BLaER1 (cell line): Measurements from ENCODE around the gene SACS.

Experiments used
- H3K27ac ChIP-seq: shearing (Covaris generic); formaldehyde crosslinking; 2 replicates; pipeline ENCODE4 v1.8.1; 2022
- H3K27me3 ChIP-seq: shearing (Covaris generic); formaldehyde crosslinking; 2 replicates; pipeline ENCODE4 v1.8.1; 2022
- H3K36me3 ChIP-seq: shearing (Covaris generic); formaldehyde crosslinking; 2 replicates; pipeline ENCODE4 v1.8.1; 2022
- H3K4me1 ChIP-seq: shearing (Covaris generic); formaldehyde crosslinking; 2 replicates; pipeline ENCODE4 v1.8.1; 2022
- H3K4me2 ChIP-seq: shearing (Covaris generic); formaldehyde crosslinking; 2 replicates; pipeline ENCODE4 v1.8.1; 2022
- H3K4me3 ChIP-seq: shearing (Covaris generic); formaldehyde crosslinking; 2 replicates; pipeline ENCODE4 v1.8.1; 2022
- H3K9ac ChIP-seq: shearing (Covaris generic); formaldehyde crosslinking; 2 replicates; pipeline ENCODE4 v1.8.1; 2022
- H3K9me3 ChIP-seq: shearing (Covaris generic); formaldehyde crosslinking; 2 replicates; pipeline ENCODE4 v1.8.1; 2022
- H4K20me1 ChIP-seq: shearing (Covaris generic); formaldehyde crosslinking; 2 replicates; pipeline ENCODE4 v1.8.1; 2022
- Cebpa-rat ChIP-seq: shearing (Covaris generic); IDR thresholded peaks from 2 replicates; pipeline ENCODE4 v1.8.1; 2022

SACS gene

DNA sequence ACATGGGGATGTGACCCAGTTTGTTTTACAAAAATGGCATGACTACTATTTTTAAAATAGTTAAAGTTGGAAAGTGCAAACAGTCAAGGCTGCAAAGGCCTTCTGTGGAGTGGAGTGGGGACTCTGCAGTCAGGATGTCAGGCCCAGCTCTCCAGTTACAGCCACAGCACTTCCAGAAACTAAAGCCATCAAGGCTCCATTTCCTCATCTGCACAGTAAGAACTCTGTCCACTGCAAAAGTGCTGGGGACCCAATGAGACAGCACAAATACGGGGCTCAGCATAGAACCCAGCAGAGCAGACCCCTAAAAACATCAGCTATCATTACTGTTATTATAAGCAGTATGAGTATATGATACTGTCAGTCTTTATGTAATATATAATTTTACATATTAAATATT is 73.6 kb downstream of the SACS start:
- no peaks in the 10 kb centered on the region for H3K4me1 ChIP-seq
- no peak overlapping the region for H3K4me3 ChIP-seq
- no peak overlapping the region for H3K9ac ChIP-seq
- no peaks in the 10 kb centered on the region for H3K9me3 ChIP-seq
- no peak overlapping the region for H3K4me2 ChIP-seq
- H3K36me3 ChIP-seq: peaks cover 94% of the 10 kb centered on the region
- H3K27me3 ChIP-seq: no peaks in the 10 kb centered on the region
- peaks cover 9% of the 10 kb centered on the region; the same call in 1 of the 2 replicates for H4K20me1 ChIP-seq
- TF ChIP-seq Cebpa-rat: no peak
- H3K27ac ChIP-seq: no peak overlapping the region

GRCh38 chr13:23357349-23357748 is 76.2 kb downstream of the SACS start:
- Histone ChIP-seq H3K27ac (no peak overlapping the region), H3K27me3 (no peaks in the 10 kb centered on the region), H3K36me3 (peaks cover 91% of the 10 kb centered on the region), H3K4me1 (no peaks in the 10 kb centered on the region), H3K4me2 (no peak overlapping the region), H4K20me1 (peaks cover 9% of the 10 kb centered on the region; the same call in 1 of the 2 replicates), H3K9ac (no peak overlapping the region), H3K4me3 (no peak overlapping the region), H3K9me3 (no peaks in the 10 kb centered on the region)
- TF ChIP-seq Cebpa-rat: no peak

DNA sequence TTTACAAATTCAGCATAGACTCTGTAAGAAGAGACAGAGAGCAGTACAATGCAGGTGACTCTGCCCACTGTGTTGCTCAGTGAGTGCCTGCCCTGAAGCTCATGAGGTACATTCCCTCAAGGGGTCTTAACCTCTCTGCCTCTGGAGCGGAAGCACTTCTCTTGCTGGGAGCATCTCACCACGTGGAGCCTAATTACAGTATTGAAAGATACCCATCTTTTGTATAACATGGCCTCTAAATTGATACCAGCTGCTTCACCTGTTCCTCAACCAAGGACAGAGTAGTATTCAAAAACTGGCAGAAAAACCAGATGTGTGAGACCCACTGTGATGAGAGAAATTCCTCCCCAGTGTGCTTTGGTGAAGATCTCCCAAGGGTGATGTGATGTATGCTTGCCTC is 77.1 kb downstream of the SACS start:
- Histone ChIP-seq H3K9me3 (0 out of 2 replicates have a peak, but pooled peaks cover under 1% of the 10 kb centered on the region), H3K36me3 (peaks cover 91% of the 10 kb centered on the region), H3K4me3 (no peak overlapping the region), H3K4me2 (no peak overlapping the region), H3K27ac (no peak overlapping the region), H4K20me1 (peaks cover under 1% of the 10 kb centered on the region; the same call in 1 of the 2 replicates), H3K9ac (no peak overlapping the region), H3K4me1 (no peaks in the 10 kb centered on the region), H3K27me3 (no peaks in the 10 kb centered on the region)
- TF ChIP-seq Cebpa-rat: no peak

DNA sequence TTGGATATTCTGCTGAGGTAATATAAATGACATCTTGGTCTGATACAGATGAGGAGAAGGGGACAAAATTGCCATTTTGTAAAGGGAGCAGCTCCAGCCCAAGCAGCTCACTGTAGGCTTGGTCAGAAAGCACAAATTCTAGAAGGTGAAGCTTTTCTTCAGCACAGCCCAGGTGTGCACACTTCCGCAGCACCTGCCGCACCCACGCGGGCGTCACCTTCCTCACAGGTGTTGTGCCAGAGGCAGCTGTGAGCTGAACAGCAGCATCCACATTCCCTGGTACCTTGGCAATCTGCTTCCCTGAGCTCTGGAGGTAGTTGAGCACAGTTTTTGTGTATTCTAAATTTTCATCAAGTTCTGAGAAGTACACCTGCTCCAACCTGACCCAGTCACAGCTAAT is 79.0 kb downstream of the SACS start:
- H3K36me3 ChIP-seq: peaks cover 89% of the 10 kb centered on the region
- H3K9ac ChIP-seq: no peak overlapping the region
- no peak overlapping the region for H3K4me3 ChIP-seq
- no peaks in the 10 kb centered on the region for H3K4me1 ChIP-seq
- no peak overlapping the region for H3K27ac ChIP-seq
- TF ChIP-seq Cebpa-rat: no peak
- peaks cover 6% of the 10 kb centered on the region; the same call in 1 of the 2 replicates for H3K9me3 ChIP-seq
- H4K20me1 ChIP-seq: no peaks in the 10 kb centered on the region
- H3K27me3 ChIP-seq: no peaks in the 10 kb centered on the region
- H3K4me2 ChIP-seq: no peak overlapping the region

GRCh38 chr13:23352161-23352560 is 81.3 kb downstream of the SACS start:
- Histone ChIP-seq H3K27ac (no peak overlapping the region), H4K20me1 (no peaks in the 10 kb centered on the region), H3K9ac (no peak overlapping the region), H3K4me1 (no peaks in the 10 kb centered on the region), H3K27me3 (no peaks in the 10 kb centered on the region), H3K9me3 (peaks cover 10% of the 10 kb centered on the region; the same call in 1 of the 2 replicates), H3K4me2 (no peak overlapping the region), H3K36me3 (peaks cover 95% of the 10 kb centered on the region), H3K4me3 (no peak overlapping the region)
- no peak for TF ChIP-seq Cebpa-rat

- peaks cover 13% of the 10 kb centered on the region; the same call in 1 of the 2 replicates for H3K9me3 ChIP-seq
- H3K9ac ChIP-seq: no peak overlapping the region
- no peaks in the 10 kb centered on the region for H3K4me1 ChIP-seq
- peaks cover 91% of the 10 kb centered on the region for H3K36me3 ChIP-seq
- no peak overlapping the region for H3K4me3 ChIP-seq
- no peak overlapping the region for H3K27ac ChIP-seq
- no peaks in the 10 kb centered on the region for H4K20me1 ChIP-seq
- no peaks in the 10 kb centered on the region for H3K27me3 ChIP-seq
- H3K4me2 ChIP-seq: no peak overlapping the region
- no peak for TF ChIP-seq Cebpa-rat
Measured at GRCh38 chr13:23350009-23350408, 83.5 kb downstream of the SACS start.

DNA sequence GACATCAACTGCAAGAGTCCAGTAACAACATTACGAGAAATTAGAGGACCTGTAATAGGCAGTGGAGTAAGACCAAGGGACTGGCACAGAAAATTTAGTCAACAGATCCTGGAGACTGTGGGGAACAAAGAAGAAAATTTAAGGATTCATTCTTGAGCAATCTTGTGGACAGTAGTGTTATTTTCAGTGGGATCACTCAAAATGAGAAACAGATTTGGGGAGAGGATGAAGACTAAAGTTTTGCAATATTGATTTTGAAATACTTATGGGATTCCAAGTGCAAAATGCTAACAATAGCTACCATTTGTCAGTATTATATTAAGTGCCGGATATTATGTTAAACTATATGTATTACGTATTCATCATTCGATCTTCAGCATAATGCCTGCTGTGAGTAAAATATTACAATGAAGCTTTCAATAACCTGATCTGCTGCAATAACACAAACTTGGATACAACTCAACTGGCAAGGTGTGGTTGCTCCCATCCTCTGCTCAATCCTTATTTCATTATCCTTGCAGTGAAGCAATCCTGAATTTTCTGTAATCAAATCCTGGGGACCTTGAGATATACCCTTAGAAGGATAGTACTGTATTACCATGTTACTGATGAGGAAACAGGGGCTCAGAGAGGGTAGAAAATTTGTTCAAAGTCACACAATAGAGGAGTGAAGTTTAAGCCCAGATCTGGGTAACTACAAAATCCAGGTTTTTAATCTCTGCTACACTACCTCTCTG is 84.2 kb downstream of the SACS start:
- Histone ChIP-seq H3K27ac (no peak overlapping the region), H4K20me1 (no peaks in the 10 kb centered on the region), H3K27me3 (no peaks in the 10 kb centered on the region), H3K4me3 (no peak overlapping the region), H3K36me3 (peaks cover 91% of the 10 kb centered on the region), H3K4me1 (no peaks in the 10 kb centered on the region), H3K4me2 (no peak overlapping the region), H3K9ac (no peak overlapping the region), H3K9me3 (peaks cover 13% of the 10 kb centered on the region; the same call in 1 of the 2 replicates)
- no peak for TF ChIP-seq Cebpa-rat

- Histone ChIP-seq H3K27me3 (no peaks in the 10 kb centered on the region), H4K20me1 (no peaks in the 10 kb centered on the region), H3K4me3 (no peak overlapping the region), H3K4me2 (no peak overlapping the region), H3K27ac (no peak overlapping the region), H3K9me3 (peaks cover 13% of the 10 kb centered on the region; the same call in 1 of the 2 replicates), H3K9ac (no peak overlapping the region), H3K36me3 (peaks cover 87% of the 10 kb centered on the region), H3K4me1 (no peaks in the 10 kb centered on the region)
- no peak for TF ChIP-seq Cebpa-rat
Measured at GRCh38 chr13:23348262-23349127, 85.0 kb downstream of the SACS start.

DNA sequence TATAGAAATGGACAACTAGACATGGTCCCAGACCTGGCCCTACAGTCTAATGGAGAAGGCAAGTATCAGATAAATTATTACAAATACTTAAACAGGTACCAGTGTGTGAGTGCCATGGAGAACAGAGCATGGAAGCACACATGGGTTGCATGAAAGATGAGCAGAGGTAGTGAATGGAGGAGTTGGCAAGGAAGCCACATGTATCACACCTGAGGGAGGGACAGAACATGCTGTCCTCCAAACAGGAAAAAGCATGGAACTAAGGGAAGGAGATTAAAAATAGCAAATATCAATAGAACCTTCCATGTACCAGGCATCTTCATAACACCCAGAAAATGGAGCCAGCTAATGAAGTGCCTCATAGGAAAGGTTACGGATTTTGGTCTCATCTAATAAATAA is 85.9 kb downstream of the SACS start:
- no peak overlapping the region for H3K9ac ChIP-seq
- H3K9me3 ChIP-seq: peaks cover 17% of the 10 kb centered on the region
- no peak overlapping the region for H3K27ac ChIP-seq
- H3K36me3 ChIP-seq: peaks cover 82% of the 10 kb centered on the region
- no peak overlapping the region for H3K4me2 ChIP-seq
- no peak overlapping the region for H3K4me3 ChIP-seq
- H3K27me3 ChIP-seq: no peaks in the 10 kb centered on the region
- H4K20me1 ChIP-seq: no peaks in the 10 kb centered on the region
- no peak for TF ChIP-seq Cebpa-rat
- H3K4me1 ChIP-seq: no peaks in the 10 kb centered on the region
